ENCODE results near the gene BAHCC1. TPM values are rescaled to one million over a fixed set of nuclear protein-coding genes. Genes with fewer than 3 reads are reported as not detected.
A peak's percentile ranks its signal among the peaks of the same experiment; 100 is the strongest.

Gene BAHCC1
- total RNA-seq, 1 experiment from 2014 or later, result 33.7 TPM

DNA sequence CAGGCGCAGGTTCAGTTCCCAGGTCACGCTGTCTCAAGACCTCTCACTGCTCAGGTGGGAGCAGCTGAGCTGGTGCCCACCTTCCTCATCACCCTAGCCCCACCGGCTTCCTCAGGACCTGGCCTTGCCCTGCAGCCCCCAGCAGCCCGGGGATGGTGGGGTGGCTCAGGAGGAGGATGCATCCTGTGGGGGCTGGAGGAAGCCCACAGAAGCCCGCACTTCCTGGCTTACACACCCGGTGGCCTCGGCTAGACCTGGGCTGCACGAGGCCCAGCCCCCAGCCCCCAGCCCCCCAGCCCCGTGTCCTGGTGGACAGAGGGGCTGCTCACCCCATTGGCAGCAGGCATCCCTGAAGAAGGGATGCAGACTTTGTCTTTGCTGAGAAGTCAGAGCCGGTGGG lies 43.4 kb downstream of the BAHCC1 start:
- CTCF ChIA-PET, result no interaction called here
- Histone ChIP-seq H3K36me3 (ENCODE audit: low read depth) (no peaks in the 10 kb centered on the region), H3F3A (ENCODE audit: insufficient read depth, low read depth) (no peaks in the 10 kb centered on the region), H3K79me2 (ENCODE audit: low read depth) (no peaks in the 10 kb centered on the region), H4K20me1 (ENCODE audit: insufficient read depth) (no peaks in the 10 kb centered on the region), H3K4me3 (no peak overlapping the region), H3K9me3 (ENCODE audit: insufficient read depth, low read depth) (no peaks in the 10 kb centered on the region), H3K27me3 (ENCODE audit: insufficient read depth, low read depth) (no peaks in the 10 kb centered on the region), H2AFZ (no peak overlapping the region), H3K4me1 (replicated peaks; ENCODE audit: insufficient read depth) (no peaks in the 10 kb centered on the region), H3K4me2 (no peak overlapping the region), H3K27ac (no peak overlapping the region), H3K9me2 (ENCODE audit: insufficient read depth) (no peaks in the 10 kb centered on the region)
- intact Hi-C loops (cut with micrococcal nuclease; ENCODE audit: unreplicated experiment), result no loop called here
- DNase-seq, result no peak
- POLR2A ChIA-PET (ENCODE audit: unreplicated experiment), result no interaction called here
- no TSS peak for BruUV-seq (replicated peaks)
- no peak for TF ChIP-seq EZH2 (IDR thresholded peaks at IDR 0.05; ENCODE audit: low read depth)
- no peak for TF ChIP-seq CTCF (conservative IDR thresholded peaks at IDR 0.05)

DNA sequence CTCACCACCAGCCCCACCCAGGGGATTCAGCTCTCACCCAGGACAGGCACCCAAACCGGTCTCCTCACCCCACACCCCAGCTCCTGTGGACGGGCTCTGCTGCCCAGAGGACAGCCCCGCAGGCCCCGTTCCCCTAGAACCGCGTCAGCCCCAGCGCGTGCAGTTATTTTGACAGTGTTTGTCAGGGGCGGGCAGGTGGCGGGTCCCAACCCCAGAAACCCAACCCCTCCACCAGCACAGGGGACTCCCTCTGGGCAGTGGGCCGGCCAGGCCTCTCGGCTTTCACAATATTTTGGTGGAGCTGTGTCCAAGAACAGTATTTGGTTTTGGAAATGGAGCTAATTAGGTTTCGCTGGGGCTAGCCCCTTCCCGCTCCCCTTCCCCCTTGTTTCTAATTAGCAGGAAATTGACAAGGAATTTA lies 44.8 kb downstream of the BAHCC1 start:
- Histone ChIP-seq H3K4me3 (no peak overlapping the region), H3K79me2 (ENCODE audit: low read depth) (no peaks in the 10 kb centered on the region), H3F3A (ENCODE audit: insufficient read depth, low read depth) (no peaks in the 10 kb centered on the region), H3K4me1 (replicated peaks; ENCODE audit: insufficient read depth) (no peaks in the 10 kb centered on the region), H3K27me3 (ENCODE audit: insufficient read depth, low read depth) (no peaks in the 10 kb centered on the region), H3K9me3 (ENCODE audit: insufficient read depth, low read depth) (no peaks in the 10 kb centered on the region), H3K27ac (no peak overlapping the region), H3K4me2 (no peak overlapping the region), H2AFZ (no peak overlapping the region), H3K9me2 (ENCODE audit: insufficient read depth) (no peaks in the 10 kb centered on the region), H4K20me1 (ENCODE audit: insufficient read depth) (no peaks in the 10 kb centered on the region), H3K36me3 (ENCODE audit: low read depth) (no peaks in the 10 kb centered on the region)
- no peak for DNase-seq
- ChIA-PET CTCF (no interaction called here), POLR2A (ENCODE audit: unreplicated experiment) (no interaction called here)
- no TSS peak for BruUV-seq (replicated peaks)
- intact Hi-C loops (cut with micrococcal nuclease; ENCODE audit: unreplicated experiment), result no loop called here
- TF ChIP-seq EZH2 (IDR thresholded peaks at IDR 0.05; ENCODE audit: low read depth) (no peak), CTCF (conservative IDR thresholded peaks at IDR 0.05) (no peak)

DNA sequence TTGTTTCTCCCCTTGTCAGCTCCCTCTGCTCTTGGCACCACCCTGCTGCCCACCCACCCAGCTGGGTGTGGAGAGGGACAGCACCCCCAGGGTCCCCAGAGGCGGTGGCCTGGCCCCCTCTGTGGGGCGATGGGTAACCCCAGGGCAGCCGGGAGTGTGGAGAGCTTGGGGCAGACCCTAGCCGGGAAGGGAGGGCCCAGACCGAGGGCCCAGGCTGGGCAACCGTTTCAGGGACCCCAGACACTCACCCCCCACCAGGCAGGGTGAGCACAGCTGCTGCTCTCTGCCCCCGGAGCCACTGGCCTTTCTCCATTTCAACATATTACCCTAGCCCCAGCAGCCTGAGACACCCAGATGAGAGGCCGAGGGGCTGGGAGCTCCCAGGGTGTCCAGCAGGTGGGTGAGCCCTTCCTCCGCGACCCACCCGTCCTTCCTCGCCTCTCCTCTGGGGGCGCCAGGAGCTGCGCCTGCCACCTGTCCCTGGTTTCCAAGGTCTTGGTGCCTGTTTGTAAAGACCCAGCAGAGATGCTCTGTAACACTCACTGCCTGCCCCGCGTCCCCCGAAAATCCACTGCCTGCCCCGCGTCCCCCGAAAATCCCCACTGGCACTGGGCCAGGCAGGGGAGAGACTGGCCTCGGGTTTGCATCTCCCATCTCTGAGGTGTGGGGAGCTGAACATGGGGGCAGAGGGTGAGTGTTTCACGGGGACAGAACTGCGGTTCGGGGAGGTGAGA lies 45.4 kb downstream of the BAHCC1 start:
- Histone ChIP-seq H3K27ac (no peak overlapping the region), H4K20me1 (ENCODE audit: insufficient read depth) (no peaks in the 10 kb centered on the region), H3K27me3 (ENCODE audit: insufficient read depth, low read depth) (no peaks in the 10 kb centered on the region), H3K79me2 (ENCODE audit: low read depth) (no peaks in the 10 kb centered on the region), H3K36me3 (ENCODE audit: low read depth) (no peaks in the 10 kb centered on the region), H3K4me2 (no peak overlapping the region), H3K9me2 (ENCODE audit: insufficient read depth) (no peaks in the 10 kb centered on the region), H3K4me3 (no peak overlapping the region), H3K9me3 (ENCODE audit: insufficient read depth, low read depth) (no peaks in the 10 kb centered on the region), H3F3A (ENCODE audit: insufficient read depth, low read depth) (no peaks in the 10 kb centered on the region), H3K4me1 (replicated peaks; ENCODE audit: insufficient read depth) (no peaks in the 10 kb centered on the region), H2AFZ (no peak overlapping the region)
- CTCF ChIA-PET, result no interaction called here
- TF ChIP-seq EZH2 (IDR thresholded peaks at IDR 0.05; ENCODE audit: low read depth), result no peak
- peak; percentile 52 for TF ChIP-seq CTCF (conservative IDR thresholded peaks at IDR 0.05)
- no peak for DNase-seq
- POLR2A ChIA-PET (ENCODE audit: unreplicated experiment), result no interaction called here
- no TSS peak for BruUV-seq (replicated peaks)
- intact Hi-C loops (cut with micrococcal nuclease; ENCODE audit: unreplicated experiment), result no loop called here
